HUES6 (cell line): ENCODE measurements around the gene SERTAD2.

ENCODE experiments used
- H3K27ac ChIP-seq: 2 replicates; pipeline ENCODE4 v1.7.0; 2013; ENCODE audit warnings: low read depth, mild to moderate bottlenecking, low read length, inconsistent platforms
- H3K27me3 ChIP-seq: 2 replicates; pipeline ENCODE4 v1.6.1; 2013; ENCODE audit warnings: low read length; ENCODE audit not compliant: control insufficient read depth, insufficient read depth
- H3K36me3 ChIP-seq: 2 replicates; pipeline ENCODE4 v1.6.1; 2013; ENCODE audit warnings: low read length; ENCODE audit not compliant: control insufficient read depth, insufficient read depth
- H3K4me1 ChIP-seq: 2 replicates; pipeline ENCODE4 v1.6.1; 2013; ENCODE audit warnings: low read length; ENCODE audit not compliant: control insufficient read depth, insufficient read depth
- H3K4me3 ChIP-seq: 2 replicates; pipeline ENCODE4 v1.5.1; 2013; ENCODE audit warnings: low read depth, low read length
- H3K9ac ChIP-seq: one replicate; pipeline ENCODE4 v1.6.1; 2013; ENCODE audit warnings: mild to moderate bottlenecking, low read length
- H3K9me3 ChIP-seq: 2 replicates; pipeline ENCODE4 v1.6.1; 2013; ENCODE audit warnings: low read depth, low read length; ENCODE audit not compliant: control insufficient read depth, insufficient read depth

Gene SERTAD2

GRCh38 chr2:64612575-64613195 lies 41.0 kb downstream of the SERTAD2 start:
- no peaks in the 10 kb centered on the region for H3K9me3 ChIP-seq
- no peaks in the 10 kb centered on the region for H3K36me3 ChIP-seq
- no peak overlapping the region for H3K27ac ChIP-seq
- no peak overlapping the region for H3K9ac ChIP-seq
- peaks cover 13% of the 10 kb centered on the region for H3K4me1 ChIP-seq
- peaks cover 20% of the 10 kb centered on the region; the same call in 1 of the 2 replicates for H3K27me3 ChIP-seq
- no peak overlapping the region for H3K4me3 ChIP-seq

GRCh38 chr2:64610316-64610855 lies 43.3 kb downstream of the SERTAD2 start:
- Histone ChIP-seq H3K9ac (no peak overlapping the region), H3K9me3 (no peaks in the 10 kb centered on the region), H3K4me3 (no peak overlapping the region), H3K27ac (no peak overlapping the region), H3K4me1 (peaks cover 16% of the 10 kb centered on the region), H3K36me3 (no peaks in the 10 kb centered on the region), H3K27me3 (peaks cover 20% of the 10 kb centered on the region; the same call in 1 of the 2 replicates)

- H3K9me3 ChIP-seq = no peaks in the 10 kb centered on the region
- H3K27me3 ChIP-seq = peaks cover 20% of the 10 kb centered on the region; the same call in 1 of the 2 replicates
- no peak overlapping the region for H3K27ac ChIP-seq
- H3K9ac ChIP-seq = peak overlapping the region; percentile 70
- no peaks in the 10 kb centered on the region for H3K36me3 ChIP-seq
- H3K4me3 ChIP-seq = peak overlapping the region; percentile 64
- peaks cover 16% of the 10 kb centered on the region for H3K4me1 ChIP-seq
Observed at GRCh38 chr2:64609942-64610281, 43.8 kb downstream of the SERTAD2 start.

- Histone ChIP-seq H3K36me3 (no peaks in the 10 kb centered on the region), H3K27me3 (peaks cover 20% of the 10 kb centered on the region; the same call in 1 of the 2 replicates), H3K9me3 (peaks cover under 1% of the 10 kb centered on the region; the same call in 1 of the 2 replicates), H3K4me3 (peak overlapping the region; percentile 64), H3K4me1 (peaks cover 16% of the 10 kb centered on the region), H3K27ac (no peak overlapping the region), H3K9ac (peak overlapping the region; percentile 70)
Observed at GRCh38 chr2:64609227-64609941, 44.3 kb downstream of the SERTAD2 start.

GRCh38 chr2:64608867-64609226 lies 44.9 kb downstream of the SERTAD2 start:
- Histone ChIP-seq H3K36me3 (no peaks in the 10 kb centered on the region), H3K9ac (no peak overlapping the region), H3K9me3 (peaks cover 6% of the 10 kb centered on the region), H3K4me1 (peaks cover 16% of the 10 kb centered on the region), H3K27me3 (peaks cover 20% of the 10 kb centered on the region; the same call in 1 of the 2 replicates), H3K27ac (no peak overlapping the region), H3K4me3 (peak overlapping the region; percentile 64)

GRCh38 chr2:64607381-64608304 lies 46.1 kb downstream of the SERTAD2 start:
- Histone ChIP-seq H3K4me1 (peaks cover 16% of the 10 kb centered on the region), H3K27ac (no peak overlapping the region), H3K9ac (no peak overlapping the region), H3K4me3 (no peak overlapping the region), H3K9me3 (peaks cover 7% of the 10 kb centered on the region), H3K27me3 (peaks cover 20% of the 10 kb centered on the region; the same call in 1 of the 2 replicates), H3K36me3 (no peaks in the 10 kb centered on the region)

GRCh38 chr2:64606479-64607363 lies 47.0 kb downstream of the SERTAD2 start:
- Histone ChIP-seq H3K27ac (no peak overlapping the region), H3K9ac (no peak overlapping the region), H3K4me3 (peak overlapping the region; percentile 42; the same call in 1 of the 2 replicates)

GRCh38 chr2:64605991-64606478 lies 47.7 kb downstream of the SERTAD2 start:
- H3K4me1 ChIP-seq = peaks cover 16% of the 10 kb centered on the region
- H3K27me3 ChIP-seq = peaks cover 20% of the 10 kb centered on the region; the same call in 1 of the 2 replicates
- no peak overlapping the region for H3K4me3 ChIP-seq
- no peak overlapping the region for H3K9ac ChIP-seq
- H3K9me3 ChIP-seq = peaks cover 7% of the 10 kb centered on the region
- no peaks in the 10 kb centered on the region for H3K36me3 ChIP-seq
- no peak overlapping the region for H3K27ac ChIP-seq

More at GRCh38 chr2:64606479-64607363, 47.0 kb downstream of the SERTAD2 start:
- Histone ChIP-seq H3K36me3 (no peaks in the 10 kb centered on the region), H3K27me3 (peaks cover 20% of the 10 kb centered on the region; the same call in 1 of the 2 replicates), H3K4me1 (peaks cover 16% of the 10 kb centered on the region), H3K9me3 (peaks cover 7% of the 10 kb centered on the region)

- Histone ChIP-seq H3K4me3 (no peak overlapping the region), H3K27ac (no peak overlapping the region), H3K27me3 (peaks cover 16% of the 10 kb centered on the region; the same call in 1 of the 2 replicates), H3K36me3 (no peaks in the 10 kb centered on the region), H3K9me3 (peaks cover 7% of the 10 kb centered on the region), H3K4me1 (peaks cover 15% of the 10 kb centered on the region), H3K9ac (no peak overlapping the region)
Observed at GRCh38 chr2:64605026-64605471, 48.7 kb downstream of the SERTAD2 start.

- H3K27me3 ChIP-seq = peaks cover 10% of the 10 kb centered on the region; the same call in 1 of the 2 replicates
- no peak overlapping the region for H3K4me3 ChIP-seq
- H3K36me3 ChIP-seq = no peaks in the 10 kb centered on the region
- H3K4me1 ChIP-seq = peaks cover 11% of the 10 kb centered on the region
- peaks cover 7% of the 10 kb centered on the region for H3K9me3 ChIP-seq
- H3K27ac ChIP-seq = no peak overlapping the region
- H3K9ac ChIP-seq = no peak overlapping the region
Observed at GRCh38 chr2:64604155-64604554, 49.6 kb downstream of the SERTAD2 start.
